Measurements from ENCODE around the gene GDPD4.

GRCh38 chr11:77316733-77317342 is 15.4 kb upstream of the GDPD4 start:
- TF ChIP-seq REST (IDR thresholded peaks at IDR 0.05) (no peak), CTCF (IDR thresholded peaks at IDR 0.05; ENCODE audit: low read depth, low read length, missing input control) (no peak), FOXA1 (IDR thresholded peaks at IDR 0.05) (no peak), FOXA2 (IDR thresholded peaks at IDR 0.05) (no peak), MAX (IDR thresholded peaks at IDR 0.05) (peak; percentile 54), RAD21 (IDR thresholded peaks at IDR 0.05) (peak; percentile 37 to 44), EGR1 (IDR thresholded peaks at IDR 0.05; ENCODE audit: low read depth in 2 of 2) (no peak), ATF3 (IDR thresholded peaks at IDR 0.05) (no peak), JUND (IDR thresholded peaks at IDR 0.05) (no peak), YY1 (IDR thresholded peaks at IDR 0.05) (no peak)

All from liver (tissue), 3 donors.